ENCODE results near the gene KIAA0586.

The KIAA0586 gene

GRCh38 chr14:58401587-58401986 lies 25.9 kb upstream of the KIAA0586 start:
- TF ChIP-seq, protein P1, sequence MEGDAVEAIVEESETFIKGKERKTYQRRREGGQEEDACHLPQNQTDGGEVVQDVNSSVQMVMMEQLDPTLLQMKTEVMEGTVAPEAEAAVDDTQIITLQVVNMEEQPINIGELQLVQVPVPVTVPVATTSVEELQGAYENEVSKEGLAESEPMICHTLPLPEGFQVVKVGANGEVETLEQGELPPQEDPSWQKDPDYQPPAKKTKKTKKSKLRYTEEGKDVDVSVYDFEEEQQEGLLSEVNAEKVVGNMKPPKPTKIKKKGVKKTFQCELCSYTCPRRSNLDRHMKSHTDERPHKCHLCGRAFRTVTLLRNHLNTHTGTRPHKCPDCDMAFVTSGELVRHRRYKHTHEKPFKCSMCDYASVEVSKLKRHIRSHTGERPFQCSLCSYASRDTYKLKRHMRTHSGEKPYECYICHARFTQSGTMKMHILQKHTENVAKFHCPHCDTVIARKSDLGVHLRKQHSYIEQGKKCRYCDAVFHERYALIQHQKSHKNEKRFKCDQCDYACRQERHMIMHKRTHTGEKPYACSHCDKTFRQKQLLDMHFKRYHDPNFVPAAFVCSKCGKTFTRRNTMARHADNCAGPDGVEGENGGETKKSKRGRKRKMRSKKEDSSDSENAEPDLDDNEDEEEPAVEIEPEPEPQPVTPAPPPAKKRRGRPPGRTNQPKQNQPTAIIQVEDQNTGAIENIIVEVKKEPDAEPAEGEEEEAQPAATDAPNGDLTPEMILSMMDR (IDR thresholded peaks at IDR 0.05): peak; percentile 19; the same call in 1 of the 2 replicates

DNA sequence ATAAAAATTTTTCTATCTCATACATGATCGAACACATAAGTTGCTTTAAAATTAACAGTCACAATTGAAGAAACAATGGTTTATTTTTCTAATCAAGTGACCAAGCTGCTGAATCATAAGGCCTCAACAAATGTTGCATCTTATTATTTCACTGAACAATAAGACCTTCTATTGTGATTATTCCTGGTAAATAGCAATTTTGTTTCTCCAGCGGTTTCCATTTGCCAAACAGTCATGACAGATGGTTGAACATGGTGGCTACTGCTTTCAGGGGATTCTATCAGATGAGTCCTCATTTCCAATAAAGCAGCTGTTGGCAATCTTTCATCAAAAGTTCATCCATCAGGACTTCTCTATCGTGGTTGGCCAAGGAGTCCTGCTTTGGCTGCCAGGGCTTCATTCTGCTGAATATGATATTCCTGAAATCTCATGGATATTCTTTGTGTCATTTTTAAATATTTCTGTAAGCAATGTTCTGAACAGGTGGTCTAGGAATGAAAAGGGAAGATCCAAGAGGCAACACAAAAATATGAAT lies 18.8 kb upstream of the KIAA0586 start:
- TF ChIP-seq, protein P1 (IDR thresholded peaks at IDR 0.05): no peak

GRCh38 chr14:58414845-58415244 lies 12.7 kb upstream of the KIAA0586 start:
- TF ChIP-seq, protein P1 (IDR thresholded peaks at IDR 0.05): no peak

DNA sequence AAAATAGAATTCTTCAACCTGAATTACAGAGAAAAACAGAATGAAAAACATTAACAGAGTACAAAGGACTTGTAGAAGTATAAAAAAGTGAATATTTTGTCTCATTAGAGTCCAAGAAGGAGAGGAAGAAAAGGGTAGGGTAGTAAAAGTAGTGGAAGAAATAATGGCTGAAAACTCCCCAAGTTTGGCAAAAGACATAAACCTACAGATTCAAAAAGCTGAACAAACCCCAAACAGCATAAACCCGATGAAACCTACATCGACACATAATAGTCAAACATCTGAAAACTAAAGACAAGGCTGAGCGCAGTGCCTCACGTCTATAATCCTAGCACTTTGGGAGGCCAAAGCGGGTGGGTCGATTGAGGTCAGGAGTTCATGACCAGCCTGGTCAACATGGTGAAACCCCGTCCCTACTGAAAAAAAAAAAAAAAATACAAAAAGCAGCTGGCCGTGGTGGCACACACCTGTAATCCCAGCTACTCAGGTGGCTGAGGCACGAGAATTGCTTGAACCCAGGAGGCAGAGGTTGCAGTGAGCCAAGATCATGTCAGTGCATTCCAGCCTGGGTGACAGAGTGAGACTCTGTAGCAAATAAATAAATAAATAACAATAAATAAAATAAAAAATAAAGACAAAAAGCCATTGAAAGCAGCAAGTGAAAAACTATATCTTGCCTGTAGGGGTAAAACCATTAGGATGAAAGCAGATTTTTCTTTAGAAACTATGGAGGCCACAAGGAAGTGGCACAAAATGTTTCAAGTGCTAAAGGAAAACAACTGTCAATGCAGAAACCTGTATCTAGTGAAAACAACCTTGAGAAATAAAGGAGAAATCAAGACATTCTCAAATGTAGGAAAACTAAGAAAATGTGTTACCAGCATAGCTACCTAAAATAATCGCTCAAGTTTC lies 11.6 kb upstream of the KIAA0586 start:
- TF ChIP-seq, protein P1 (IDR thresholded peaks at IDR 0.05): no peak

GRCh38 chr14:58426670-58427280 lies 744 bp upstream of the KIAA0586 start:
- TF ChIP-seq, protein P1 (IDR thresholded peaks at IDR 0.05): no peak

- TF ChIP-seq, protein P1 (IDR thresholded peaks at IDR 0.05): no peak
These were observed 682 bp downstream of the KIAA0586 start for GRCh38 chr14:58428118-58428683.

DNA sequence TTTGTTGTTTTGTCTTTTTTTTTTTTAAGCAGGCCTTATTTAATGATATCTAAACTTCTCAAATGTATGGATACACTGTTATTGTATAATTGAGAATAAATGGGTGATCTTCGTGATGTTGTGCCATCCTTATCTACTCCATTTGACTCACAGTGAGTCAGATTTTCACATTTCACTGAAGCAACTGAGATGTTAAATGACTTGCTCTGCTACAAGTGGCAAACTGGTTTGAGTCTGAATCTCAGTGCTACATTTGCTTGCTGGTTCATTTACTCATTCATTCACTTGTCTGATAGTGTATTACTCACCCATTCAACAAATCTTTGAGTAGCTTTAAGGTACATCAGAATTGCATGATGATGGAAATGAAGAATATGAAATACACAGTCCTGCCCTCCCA lies 2.6 kb downstream of the KIAA0586 start:
- TF ChIP-seq, protein P1 (IDR thresholded peaks at IDR 0.05): no peak

Data from LNCAP (cell line).